HG02885 (cell line): ENCODE results near the gene FCSK.
A peak's percentile ranks its signal among the peaks of the same experiment; 100 is the strongest.
"Not testable (repeated sequence)": the region's sequence is repeated elsewhere in the genome, so short reads cannot be mapped to it uniquely, and the experiment has no call there.

Source experiments
- ATAC-seq: cut with Tn5 transposase; IDR thresholded peaks from one replicate; pipeline ENCODE4 v1.9.1; 2021; ENCODE audit warnings: mild to moderate bottlenecking; ENCODE audit not compliant: unreplicated experiment, poor library complexity

The FCSK gene

DNA sequence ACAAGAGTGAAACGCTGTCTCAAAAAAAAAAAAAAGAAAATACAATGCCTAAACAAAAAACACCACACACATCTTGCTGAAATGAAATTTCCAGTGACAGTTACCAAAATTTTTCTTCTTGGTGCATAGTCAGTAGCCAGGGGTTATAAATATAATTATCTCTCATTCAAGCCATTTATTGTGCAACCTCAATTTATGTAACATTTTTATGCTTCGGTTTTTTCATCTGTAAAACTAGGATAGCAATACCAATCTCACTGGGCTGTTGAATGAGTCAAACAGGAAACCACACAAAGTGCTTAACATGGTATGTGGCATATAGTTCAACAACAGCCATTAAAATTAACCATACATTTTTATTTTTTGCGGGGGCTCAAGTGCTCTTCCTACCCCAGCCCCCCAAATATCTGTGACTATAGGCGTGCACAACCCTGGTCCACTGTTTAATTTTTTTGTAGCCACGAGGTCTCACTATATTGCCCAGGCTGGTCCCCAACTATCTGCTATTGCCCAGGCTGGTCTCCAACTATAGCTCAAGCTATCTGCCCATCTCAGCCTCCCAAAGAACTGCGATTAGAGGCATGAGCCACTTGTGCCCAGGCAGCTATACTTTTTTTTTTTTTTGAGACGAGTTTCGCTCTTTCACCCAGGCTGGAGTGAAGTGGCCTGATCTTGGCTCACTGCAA, 66.4 kb downstream of the FCSK start:
- ATAC-seq, result no peak

DNA sequence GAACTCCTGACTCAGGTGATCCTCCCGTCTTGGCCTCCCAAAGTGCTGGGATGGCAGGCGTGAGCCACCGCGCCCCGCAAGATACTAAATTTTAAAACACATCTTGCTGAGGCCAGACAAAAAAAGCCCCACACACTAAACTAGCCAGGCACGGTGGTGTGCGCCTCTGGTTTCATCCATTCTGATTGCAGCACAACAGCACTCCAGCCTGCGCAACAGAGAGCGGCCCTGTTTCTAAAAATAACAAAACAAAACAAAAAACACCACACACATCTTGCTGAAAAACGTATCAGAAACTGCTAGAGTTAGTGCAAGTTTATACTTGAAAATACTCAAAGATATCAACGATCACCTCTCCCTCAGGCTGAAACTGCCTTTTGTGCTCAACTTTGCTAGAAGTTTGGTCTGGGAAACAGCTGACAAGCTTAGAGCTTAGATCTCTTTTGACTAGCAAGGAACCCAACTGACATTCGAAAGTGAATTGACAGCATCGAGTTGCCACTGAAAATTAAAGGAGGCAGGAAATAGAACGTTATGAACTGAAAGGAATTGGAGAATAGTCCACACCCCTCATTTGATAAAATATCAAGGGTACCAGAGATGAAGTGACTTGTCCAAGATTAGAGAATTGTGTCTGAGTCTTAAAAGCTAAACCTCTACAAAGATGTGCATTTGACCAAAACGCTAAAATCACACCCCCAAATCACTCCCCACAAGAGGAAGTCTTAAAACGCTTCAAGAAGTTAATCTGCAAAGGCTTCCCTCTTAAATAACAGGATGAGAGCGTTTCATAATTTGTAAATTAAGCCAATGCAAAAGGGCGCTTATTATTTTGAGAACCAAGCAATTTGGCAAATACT, 68.1 kb downstream of the FCSK start:
- ATAC-seq, result no peak

DNA sequence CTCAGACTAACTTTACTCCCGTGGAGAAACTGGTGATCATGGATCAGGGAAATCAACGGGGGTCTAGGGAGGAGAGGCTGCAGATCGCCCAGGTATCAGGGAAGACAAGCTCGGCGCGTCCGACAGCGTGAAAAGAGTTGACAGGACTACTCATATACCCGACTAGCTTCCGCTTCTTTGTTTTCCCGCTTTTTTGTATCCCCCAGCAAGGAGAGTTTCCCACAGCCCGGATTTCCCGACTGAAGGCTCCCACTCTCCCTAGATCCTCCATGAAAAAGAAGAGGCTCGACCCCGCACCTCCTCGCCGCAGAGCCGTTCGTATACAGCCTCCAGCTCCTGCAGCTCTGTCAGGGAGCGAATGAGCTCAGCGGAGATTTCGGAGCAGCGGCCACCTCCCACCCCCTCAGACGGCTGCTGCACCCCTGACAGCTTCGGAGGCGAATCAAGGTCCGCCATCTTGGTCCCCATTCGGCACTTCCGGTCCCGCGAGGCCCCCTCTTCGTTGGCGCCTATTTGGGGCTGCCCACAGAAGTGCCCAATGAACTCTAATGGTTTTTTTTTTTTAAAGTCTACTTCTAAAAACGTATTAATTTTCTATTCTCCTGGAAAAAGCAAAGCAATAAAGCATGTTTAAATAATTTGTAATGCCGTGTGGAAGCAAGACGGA, 68.8 kb downstream of the FCSK start, which contains the start of gene COG4:
Gene COG4 (minus strand): TSS at position 479 of the 667 bp plus-strand sequence. CDS start 11 bp downstream, at position 468.
- ATAC-seq, result peak; percentile 63

- ATAC-seq, result peak; percentile 46
Measured at GRCh38 chr16:70523743-70524398, 69.5 kb downstream of the FCSK start, which contains the start of gene SF3B3. SF3B3 (plus strand) TSS chr16:70523816; CDS start chr16:70526657, 2,841 bp downstream.

GRCh38 chr16:70524399-70524825, 70.0 kb downstream of the FCSK start:
- ATAC-seq, result not testable (repeated sequence)

- no peak for ATAC-seq
Measured at GRCh38 chr16:70526403-70526802, 72.0 kb downstream of the FCSK start.

- ATAC-seq, result no peak
Measured at GRCh38 chr16:70527315-70527996, 73.1 kb downstream of the FCSK start.

DNA sequence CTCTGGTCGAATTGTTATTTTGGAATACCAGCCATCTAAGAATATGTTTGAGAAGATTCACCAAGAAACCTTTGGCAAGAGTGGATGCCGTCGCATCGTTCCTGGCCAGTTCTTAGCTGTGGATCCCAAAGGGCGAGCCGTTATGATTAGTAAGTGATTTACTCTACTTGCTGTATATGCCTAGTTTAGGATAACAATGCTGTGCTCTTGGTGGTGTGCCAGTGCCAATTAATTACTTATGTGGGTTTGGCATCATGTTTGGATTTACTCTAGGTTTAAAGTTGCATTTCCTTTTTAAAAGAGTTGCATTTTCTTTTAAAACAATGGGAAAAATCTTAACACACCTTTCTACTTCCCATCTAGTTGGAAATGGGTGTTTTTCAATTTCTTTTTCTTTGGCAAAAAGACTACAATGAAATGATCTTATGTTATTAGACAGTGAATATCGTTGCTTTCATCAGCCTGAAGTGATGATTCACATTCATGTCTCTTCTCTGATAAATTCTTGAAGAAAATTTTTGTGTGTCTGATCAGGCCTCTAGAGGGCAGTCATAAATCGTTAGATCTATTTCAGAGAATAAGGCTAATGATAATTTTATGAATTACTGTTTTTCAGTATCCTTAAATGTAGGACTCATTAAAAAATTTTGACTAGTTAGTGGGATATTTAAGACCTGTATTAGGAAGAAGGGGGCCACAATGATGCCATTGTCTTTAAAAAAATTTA, 74.8 kb downstream of the FCSK start:
- ATAC-seq, result no peak
